ENCODE measurements around the gene GMPPB. TPM values are rescaled to one million over a fixed set of nuclear protein-coding genes. Genes with fewer than 3 reads are reported as not detected.

GMPPB gene
- total RNA-seq, 3 donors from 2014 or later: 67.0 to 71.8 (median 67.4) TPM

- no peaks in the 10 kb centered on the region for H3K27me3 Mint-ChIP-seq (ENCODE audit: low read depth)
- no peak for ATAC-seq
Observed at GRCh38 chr3:49747792-49748480, 24.2 kb upstream of the GMPPB start.

DNA sequence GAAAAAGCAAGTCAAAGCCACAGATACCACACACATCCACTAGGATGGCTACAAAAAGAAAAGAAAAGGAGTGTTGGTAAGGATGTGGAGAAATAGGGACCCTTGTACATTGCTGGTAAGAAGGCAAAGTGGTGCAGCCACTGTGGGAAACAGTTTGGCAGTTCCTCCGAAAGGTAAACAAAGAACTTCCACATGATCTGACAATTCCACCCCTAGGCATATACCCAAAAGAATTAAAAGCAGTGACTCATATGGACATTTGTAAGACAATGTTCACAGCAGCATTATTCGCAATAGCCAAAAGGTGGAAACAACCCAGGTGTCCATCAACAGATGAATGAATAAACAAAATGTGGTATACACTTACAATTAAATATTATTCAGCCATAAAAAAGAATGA is 22.2 kb upstream of the GMPPB start:
- Mint-ChIP-seq H3K36me3 (ENCODE audit: insufficient read depth) (peaks cover 13% of the 10 kb centered on the region), H3K4me3 (no peak overlapping the region), H3K9me3 (no peaks in the 10 kb centered on the region), H3K27me3 (ENCODE audit: low read depth) (no peaks in the 10 kb centered on the region), H3K4me1 (ENCODE audit: low read depth) (peaks cover 2% of the 10 kb centered on the region)
- ATAC-seq: no peak
- DNase-seq: no peak

More at GRCh38 chr3:49747792-49748480, 24.2 kb upstream of the GMPPB start:
- Mint-ChIP-seq H3K4me3 (no peak overlapping the region), H3K9me3 (no peaks in the 10 kb centered on the region), H3K36me3 (ENCODE audit: insufficient read depth) (peaks cover 13% of the 10 kb centered on the region), H3K4me1 (ENCODE audit: low read depth) (peaks cover 2% of the 10 kb centered on the region)
- no peak for DNase-seq

GRCh38 chr3:49740427-49740826 is 16.7 kb upstream of the GMPPB start:
- DNase-seq (no peak), ATAC-seq (no peak)
- Mint-ChIP-seq H3K27me3 (ENCODE audit: low read depth) (no peaks in the 10 kb centered on the region), H3K36me3 (ENCODE audit: insufficient read depth) (peaks cover 23% of the 10 kb centered on the region), H3K4me1 (ENCODE audit: low read depth) (peaks cover 9% of the 10 kb centered on the region), H3K4me3 (no peak overlapping the region), H3K9me3 (no peaks in the 10 kb centered on the region)

- no peak for ATAC-seq
Observed at GRCh38 chr3:49738067-49738713, 14.4 kb upstream of the GMPPB start.

DNA sequence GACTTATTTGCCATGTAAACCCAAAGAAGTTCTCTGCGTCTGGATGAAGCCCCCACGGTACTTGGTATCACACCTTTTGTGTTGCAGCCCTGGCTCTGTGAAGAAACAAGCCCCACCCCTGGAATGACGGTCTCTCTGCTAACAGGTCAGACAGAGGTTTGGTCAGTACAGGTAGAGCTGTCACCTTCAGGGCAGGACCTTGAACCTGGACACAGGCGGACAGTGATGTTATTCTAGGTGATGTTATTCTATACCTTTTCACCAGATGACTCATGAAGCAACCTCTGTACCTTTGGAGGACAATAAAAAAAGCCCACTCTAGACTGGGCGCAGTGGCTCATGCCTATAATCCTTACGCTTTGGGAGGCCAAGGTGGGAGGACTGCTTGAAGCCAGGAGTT is 11.0 kb upstream of the GMPPB start:
- Mint-ChIP-seq H3K36me3 (ENCODE audit: insufficient read depth) (peaks cover 28% of the 10 kb centered on the region), H3K27me3 (ENCODE audit: low read depth) (no peaks in the 10 kb centered on the region), H3K4me3 (no peak overlapping the region), H3K9me3 (no peaks in the 10 kb centered on the region), H3K4me1 (ENCODE audit: low read depth) (peaks cover 6% of the 10 kb centered on the region)
- no peak for DNase-seq
- ATAC-seq: no peak

More at GRCh38 chr3:49738067-49738713, 14.4 kb upstream of the GMPPB start:
- no peaks in the 10 kb centered on the region for H3K9me3 Mint-ChIP-seq
- no peak overlapping the region for H3K4me3 Mint-ChIP-seq
- H3K36me3 Mint-ChIP-seq (ENCODE audit: insufficient read depth): peaks cover 22% of the 10 kb centered on the region
- peaks cover 6% of the 10 kb centered on the region for H3K4me1 Mint-ChIP-seq (ENCODE audit: low read depth)
- DNase-seq: no peak
- H3K27me3 Mint-ChIP-seq (ENCODE audit: low read depth): no peaks in the 10 kb centered on the region

DNA sequence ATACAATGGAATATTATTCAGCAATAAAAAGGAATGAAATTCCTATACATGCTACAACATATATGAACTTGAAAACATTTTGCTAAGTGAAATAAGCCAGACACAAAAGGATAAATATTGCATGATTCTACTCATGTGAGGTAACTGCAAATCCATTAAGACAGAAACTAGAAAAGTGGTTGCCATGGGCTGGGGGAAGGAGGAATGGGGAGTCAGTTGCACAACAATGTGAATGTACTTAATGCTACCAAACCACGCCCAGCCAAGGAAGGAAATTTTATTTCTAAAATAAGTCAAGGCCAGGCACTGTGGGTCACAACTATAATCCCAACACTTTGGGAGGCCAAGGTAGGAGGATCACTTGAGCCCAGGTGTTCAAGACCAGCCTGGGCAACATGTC is 9.8 kb upstream of the GMPPB start:
- DNase-seq (no peak), ATAC-seq (no peak)
- no peaks in the 10 kb centered on the region for H3K9me3 Mint-ChIP-seq
- peaks cover 3% of the 10 kb centered on the region for H3K4me1 Mint-ChIP-seq (ENCODE audit: low read depth)
- peaks cover 27% of the 10 kb centered on the region for H3K36me3 Mint-ChIP-seq (ENCODE audit: insufficient read depth)
- H3K27me3 Mint-ChIP-seq (ENCODE audit: low read depth): no peaks in the 10 kb centered on the region
- no peak overlapping the region for H3K4me3 Mint-ChIP-seq

DNA sequence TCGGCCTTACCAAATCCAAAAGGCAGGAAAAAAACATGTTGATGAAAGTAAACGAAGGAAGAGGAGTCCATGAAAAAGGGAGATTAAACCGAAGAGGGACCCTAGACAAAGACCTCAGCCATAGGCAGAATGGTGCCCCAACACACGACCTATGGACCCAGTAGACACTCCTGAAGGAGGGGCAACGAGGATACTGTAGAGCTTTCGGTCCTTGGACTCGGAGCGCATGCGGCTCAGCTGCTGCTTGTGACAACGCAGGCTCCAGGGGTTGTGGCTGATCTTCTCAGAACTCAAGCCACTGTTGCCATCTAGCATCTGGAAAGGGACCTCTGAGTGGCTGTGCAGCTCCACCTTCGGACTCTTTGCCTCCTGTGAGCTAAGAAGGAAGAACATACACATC is 8.8 kb upstream of the GMPPB start:
- H3K4me3 Mint-ChIP-seq: no peak overlapping the region
- H3K9me3 Mint-ChIP-seq: no peaks in the 10 kb centered on the region
- H3K4me1 Mint-ChIP-seq (ENCODE audit: low read depth): no peaks in the 10 kb centered on the region
- peaks cover 21% of the 10 kb centered on the region for H3K36me3 Mint-ChIP-seq (ENCODE audit: insufficient read depth)
- ATAC-seq (no peak), DNase-seq (no peak)
- no peaks in the 10 kb centered on the region for H3K27me3 Mint-ChIP-seq (ENCODE audit: low read depth)

DNA sequence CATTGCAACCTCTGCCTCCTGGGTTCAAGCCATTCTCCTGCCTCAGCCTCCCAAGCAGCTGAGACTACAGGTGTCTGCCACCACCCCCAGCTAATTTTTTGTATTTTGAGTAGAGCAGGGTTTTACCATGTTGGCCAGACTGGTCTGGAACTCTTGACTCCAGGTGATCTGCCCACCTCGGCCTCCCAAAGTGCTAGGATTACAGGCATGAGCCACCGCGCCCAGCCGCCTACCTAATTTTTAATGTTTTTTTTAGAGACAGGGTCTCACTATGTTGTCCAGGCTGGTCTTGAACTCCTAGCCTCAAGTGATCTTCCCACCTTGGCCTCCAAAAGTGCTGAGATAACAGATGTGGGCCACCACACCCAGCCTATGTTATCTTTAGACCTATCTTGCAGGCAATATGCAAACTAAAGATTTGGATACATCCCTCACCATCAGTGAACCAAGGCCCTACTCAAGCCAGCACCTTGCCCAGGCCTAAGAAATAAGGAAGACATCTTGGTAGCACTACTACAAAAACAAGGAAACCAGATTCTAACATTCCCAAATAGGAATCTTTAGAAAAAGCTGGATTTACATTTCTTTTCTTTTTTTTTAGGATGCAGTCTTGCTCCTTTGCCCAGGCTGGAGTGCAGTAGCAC is 6.3 kb upstream of the GMPPB start:
- Mint-ChIP-seq H3K36me3 (ENCODE audit: insufficient read depth) (peaks cover 15% of the 10 kb centered on the region), H3K4me1 (ENCODE audit: low read depth) (no peaks in the 10 kb centered on the region), H3K9me3 (no peaks in the 10 kb centered on the region), H3K27me3 (ENCODE audit: low read depth) (no peaks in the 10 kb centered on the region), H3K4me3 (no peak overlapping the region)
- no peak for DNase-seq
- ATAC-seq: no peak

DNA sequence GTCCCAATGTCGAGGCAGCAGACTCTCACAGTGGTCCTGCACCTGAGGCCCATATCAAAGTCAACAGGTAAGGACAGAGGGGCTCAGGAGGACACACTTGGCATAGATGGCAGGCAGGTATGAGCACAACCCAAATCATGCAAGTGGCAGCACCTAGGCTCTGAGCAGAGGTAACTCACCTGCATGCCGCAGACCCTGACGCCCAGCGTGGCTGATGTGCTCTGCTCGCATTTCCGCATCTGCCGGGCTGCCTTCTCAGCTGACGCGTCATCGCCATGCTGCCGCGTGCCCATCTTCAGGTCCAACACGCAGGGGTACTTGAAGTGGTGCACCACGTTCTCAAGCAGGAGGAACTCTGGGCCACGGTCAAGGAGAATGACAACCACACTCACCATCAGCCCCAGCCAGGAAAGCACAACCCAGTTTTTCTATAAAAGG is 4.2 kb upstream of the GMPPB start:
- peaks cover 9% of the 10 kb centered on the region for H3K4me1 Mint-ChIP-seq (ENCODE audit: low read depth)
- DNase-seq (no peak), ATAC-seq (no peak)
- peaks cover 9% of the 10 kb centered on the region for H3K36me3 Mint-ChIP-seq (ENCODE audit: insufficient read depth)
- H3K9me3 Mint-ChIP-seq: no peaks in the 10 kb centered on the region
- H3K4me3 Mint-ChIP-seq: no peak overlapping the region
- no peaks in the 10 kb centered on the region for H3K27me3 Mint-ChIP-seq (ENCODE audit: low read depth)

- ATAC-seq (no peak), DNase-seq (no peak)
- Mint-ChIP-seq H3K27me3 (ENCODE audit: low read depth) (no peaks in the 10 kb centered on the region), H3K4me1 (ENCODE audit: low read depth) (peaks cover 14% of the 10 kb centered on the region), H3K4me3 (no peak overlapping the region), H3K9me3 (no peaks in the 10 kb centered on the region), H3K36me3 (ENCODE audit: insufficient read depth) (peaks cover 11% of the 10 kb centered on the region)
Observed at GRCh38 chr3:49727154-49727923, 3.6 kb upstream of the GMPPB start.

- Mint-ChIP-seq H3K4me1 (ENCODE audit: low read depth) (peaks cover 18% of the 10 kb centered on the region), H3K9me3 (no peaks in the 10 kb centered on the region), H3K36me3 (ENCODE audit: insufficient read depth) (peaks cover 12% of the 10 kb centered on the region), H3K4me3 (no peak overlapping the region), H3K27me3 (ENCODE audit: low read depth) (no peaks in the 10 kb centered on the region)
- ATAC-seq: no peak
- DNase-seq: no peak
Observed at GRCh38 chr3:49725906-49726681, 2.3 kb upstream of the GMPPB start.

- DNase-seq (no peak), ATAC-seq (no peak)
- Mint-ChIP-seq H3K36me3 (ENCODE audit: insufficient read depth) (peaks cover 15% of the 10 kb centered on the region), H3K9me3 (no peaks in the 10 kb centered on the region), H3K4me3 (peak overlapping the region; percentile 94), H3K27me3 (ENCODE audit: low read depth) (no peaks in the 10 kb centered on the region), H3K4me1 (ENCODE audit: low read depth) (peaks cover 24% of the 10 kb centered on the region)
Observed at GRCh38 chr3:49724586-49724985, 835 bp upstream of the GMPPB start.

GRCh38 chr3:49723296-49723627 is 489 bp downstream of the GMPPB start:
- Mint-ChIP-seq H3K9me3 (no peaks in the 10 kb centered on the region), H3K4me3 (peak overlapping the region; percentile 94), H3K27me3 (ENCODE audit: low read depth) (no peaks in the 10 kb centered on the region), H3K36me3 (ENCODE audit: insufficient read depth) (peaks cover 12% of the 10 kb centered on the region), H3K4me1 (ENCODE audit: low read depth) (peaks cover 35% of the 10 kb centered on the region)
- peak; percentile 35 to 39 for ATAC-seq
- peak; percentile 45 for DNase-seq

GRCh38 chr3:49722896-49723295 is 855 bp downstream of the GMPPB start:
- ATAC-seq (no peak), DNase-seq (no peak)
- no peaks in the 10 kb centered on the region for H3K9me3 Mint-ChIP-seq
- H3K27me3 Mint-ChIP-seq (ENCODE audit: low read depth): no peaks in the 10 kb centered on the region
- peaks cover 12% of the 10 kb centered on the region for H3K36me3 Mint-ChIP-seq (ENCODE audit: insufficient read depth)
- H3K4me3 Mint-ChIP-seq: peak overlapping the region; percentile 94
- H3K4me1 Mint-ChIP-seq (ENCODE audit: low read depth): peaks cover 35% of the 10 kb centered on the region
